Panc1 (cell line): ENCODE results near the gene IDI2. TPM values are rescaled to one million over a fixed set of nuclear protein-coding genes. Genes with fewer than 3 reads are reported as not detected.

Source experiments
- ATAC-seq: fragments of 200-7000 bp; cut with Tn5 transposase; 2 replicates; pipeline ENCODE4 v1.9.1; 2020; ENCODE audit warnings: mild to moderate bottlenecking, moderate library complexity
- BruUV-seq: library from RNA; stranded (reverse); fragments of 400-500 nt; replicated peaks from 2 replicates; lab custom pipeline; 2021; lab: Mats Ljungman, UMichigan
- CTCF ChIA-PET: fragments of 300-600 bp; sonication (Branson Sonifier 250); formaldehyde crosslinking; loops from one replicate; lab custom pipeline; 2022; ENCODE audit warnings: antibody characterized with exemption; lab: Charles Lee
- POLR2A ChIA-PET: fragments of 300-600 bp; sonication (Branson Sonifier 250); formaldehyde crosslinking; loops from one replicate; lab custom pipeline; 2022; ENCODE audit warnings: antibody characterized with exemption; lab: Charles Lee
- DNase-seq: peaks from one replicate; pipeline ENCODE4 v3.0.0-alpha.2; 2010; ENCODE audit warnings: low read depth, low spot score
- H3K27ac ChIP-seq: 2 replicates; pipeline ENCODE4 v1.5.1; 2011; ENCODE audit warnings: mild to moderate bottlenecking, low read length, inconsistent platforms
- H3K27me3 ChIP-seq: fragments of 200-500 bp; sonication (Bioruptor generic); 2 replicates; pipeline ENCODE4 v1.6.0; 2014; ENCODE audit warnings: low read length, inconsistent platforms; ENCODE audit not compliant: control insufficient read depth, insufficient read depth
- H3K36me3 ChIP-seq: fragments of 200-500 bp; sonication (Bioruptor generic); 2 replicates; pipeline ENCODE4 v1.5.1; 2014; ENCODE audit warnings: inconsistent platforms, mild to moderate bottlenecking, low read length, moderate library complexity; ENCODE audit not compliant: control insufficient read depth, insufficient read depth
- H3K4me1 ChIP-seq: 2 replicates; pipeline ENCODE4 v1.5.1; 2011; ENCODE audit warnings: inconsistent platforms, mild to moderate bottlenecking, low read length, moderate library complexity; ENCODE audit not compliant: control insufficient read depth, insufficient read depth
- H3K4me3 ChIP-seq, 2 experiments: 2 replicates each; pipeline ENCODE4 v1.5.1; 2011 to 2012; ENCODE audit warnings: low read depth in 2 of 2, low read length in 2 of 2, mild to moderate bottlenecking in 2 of 2, inconsistent platforms in 1 of 2, moderate library complexity in 1 of 2
- H3K9me3 ChIP-seq: fragments of 200-500 bp; sonication (Bioruptor generic); 2 replicates; pipeline ENCODE4 v1.5.1; 2014; ENCODE audit warnings: low read depth, mild to moderate bottlenecking, inconsistent platforms, low read length, moderate library complexity; ENCODE audit not compliant: control insufficient read depth, insufficient read depth
- CTCF ChIP-seq: fragments of 450-650 bp; IDR thresholded peaks from 2 replicates; pipeline ENCODE4 v1.5.1; 2017; ENCODE audit warnings: mild to moderate bottlenecking
- POLR2AphosphoS5 ChIP-seq: IDR thresholded peaks from 2 replicates; pipeline ENCODE4 v1.6.1; 2012; ENCODE audit warnings: mild to moderate bottlenecking, low read depth, low read length, moderate library complexity
- SIN3A ChIP-seq: IDR thresholded peaks from 2 replicates; pipeline ENCODE4 v1.6.1; 2012; ENCODE audit warnings: low read depth, mild to moderate bottlenecking, low read length, moderate library complexity, borderline replicate concordance; ENCODE audit not compliant: insufficient read depth
- TCF7L2 ChIP-seq: IDR thresholded peaks from 2 replicates; pipeline ENCODE4 v1.6.1; 2011; ENCODE audit warnings: mild to moderate bottlenecking, low read depth, low read length, inconsistent platforms
- in situ Hi-C: cut with HindIII; loops from 2 replicates; pipeline ENCODE4 v1.10.0; 2016; ENCODE audit warnings: low sequenced_read_pairs, low pct_unique_long_range_greater_than_20kb
- intact Hi-C: fragments of 100-400 bp; cut with micrococcal nuclease; formaldehyde crosslinking; loops from one replicate; pipeline ENCODE4 v1.10.0; 2022; ENCODE audit not compliant: unreplicated experiment
- total RNA-seq: library from RNA; stranded (reverse); gene quantifications from one replicate; pipeline ENCODE4 v1.2.1, GENCODE V29; 2021; ENCODE audit not compliant: unreplicated experiment
- TF ChIP-seq, protein P1 (sequence below), 2 experiments: IDR thresholded peaks; 2 replicates each; pipeline ENCODE4 v1.6.1; 2011 to 2012; ENCODE audit warnings: low read depth in 2 of 2, control low read depth in 1 of 2, low read length in 1 of 2, mild to moderate bottlenecking in 1 of 2, moderate library complexity in 1 of 2; ENCODE audit not compliant: insufficient read depth in 1 of 2

IDI2 gene
- total RNA-seq, 1 experiment from 2014 or later: not detected

DNA sequence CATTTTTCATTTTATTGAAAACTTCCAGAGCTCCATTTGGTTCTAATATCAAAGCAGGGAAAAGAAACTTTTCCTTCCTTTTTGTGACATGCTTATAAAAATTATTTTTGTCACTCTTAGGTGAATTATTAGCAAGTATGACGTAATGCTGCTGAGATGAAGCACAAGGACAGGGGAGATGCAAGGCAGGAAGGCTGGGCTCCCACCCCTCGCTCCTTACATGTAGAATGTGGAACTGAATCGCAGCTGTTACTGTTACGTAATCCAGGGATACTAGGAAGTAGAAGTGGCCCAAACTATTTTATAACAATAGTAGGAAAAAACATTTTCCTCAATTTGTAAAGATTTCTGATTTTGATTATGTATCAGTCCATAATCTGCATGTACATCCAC lies 54.5 kb downstream of the IDI2 start:
- intact Hi-C loops: no loop called here
- CTCF ChIA-PET: no interaction called here
- H3K9me3 ChIP-seq: no peaks in the 10 kb centered on the region
- BruUV-seq: no TSS peak
- no peaks in the 10 kb centered on the region for H3K27me3 ChIP-seq
- no peak for ATAC-seq
- TF ChIP-seq POLR2AphosphoS5: no peak
- no peak for TF ChIP-seq TCF7L2
- TF ChIP-seq, protein P1, sequence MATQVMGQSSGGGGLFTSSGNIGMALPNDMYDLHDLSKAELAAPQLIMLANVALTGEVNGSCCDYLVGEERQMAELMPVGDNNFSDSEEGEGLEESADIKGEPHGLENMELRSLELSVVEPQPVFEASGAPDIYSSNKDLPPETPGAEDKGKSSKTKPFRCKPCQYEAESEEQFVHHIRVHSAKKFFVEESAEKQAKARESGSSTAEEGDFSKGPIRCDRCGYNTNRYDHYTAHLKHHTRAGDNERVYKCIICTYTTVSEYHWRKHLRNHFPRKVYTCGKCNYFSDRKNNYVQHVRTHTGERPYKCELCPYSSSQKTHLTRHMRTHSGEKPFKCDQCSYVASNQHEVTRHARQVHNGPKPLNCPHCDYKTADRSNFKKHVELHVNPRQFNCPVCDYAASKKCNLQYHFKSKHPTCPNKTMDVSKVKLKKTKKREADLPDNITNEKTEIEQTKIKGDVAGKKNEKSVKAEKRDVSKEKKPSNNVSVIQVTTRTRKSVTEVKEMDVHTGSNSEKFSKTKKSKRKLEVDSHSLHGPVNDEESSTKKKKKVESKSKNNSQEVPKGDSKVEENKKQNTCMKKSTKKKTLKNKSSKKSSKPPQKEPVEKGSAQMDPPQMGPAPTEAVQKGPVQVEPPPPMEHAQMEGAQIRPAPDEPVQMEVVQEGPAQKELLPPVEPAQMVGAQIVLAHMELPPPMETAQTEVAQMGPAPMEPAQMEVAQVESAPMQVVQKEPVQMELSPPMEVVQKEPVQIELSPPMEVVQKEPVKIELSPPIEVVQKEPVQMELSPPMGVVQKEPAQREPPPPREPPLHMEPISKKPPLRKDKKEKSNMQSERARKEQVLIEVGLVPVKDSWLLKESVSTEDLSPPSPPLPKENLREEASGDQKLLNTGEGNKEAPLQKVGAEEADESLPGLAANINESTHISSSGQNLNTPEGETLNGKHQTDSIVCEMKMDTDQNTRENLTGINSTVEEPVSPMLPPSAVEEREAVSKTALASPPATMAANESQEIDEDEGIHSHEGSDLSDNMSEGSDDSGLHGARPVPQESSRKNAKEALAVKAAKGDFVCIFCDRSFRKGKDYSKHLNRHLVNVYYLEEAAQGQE (IDR thresholded peaks at IDR 0.05; ENCODE audit: insufficient read depth in 1 of 2, low read depth in 2 of 2, low read length in 1 of 2): no peak
- TF ChIP-seq SIN3A: no peak
- TF ChIP-seq CTCF: no peak
- H3K4me3 ChIP-seq: no peak overlapping the region
- H3K36me3 ChIP-seq: no peaks in the 10 kb centered on the region
- no peak for DNase-seq
- no peak overlapping the region for H3K27ac ChIP-seq
- POLR2A ChIA-PET: interaction anchor here (0.6 kb wide), 2 partner anchors 11 to 55 kb away, joined by 3 to 10 read pairs; no protein-coding TSS in a partner anchor
- H3K4me1 ChIP-seq: no peaks in the 10 kb centered on the region
- in situ Hi-C loops: no loop called here

GRCh38 chr10:970311-971149 lies 55.1 kb downstream of the IDI2 start:
- Histone ChIP-seq H3K4me3 (no peak overlapping the region), H3K27me3 (no peaks in the 10 kb centered on the region), H3K9me3 (no peaks in the 10 kb centered on the region), H3K36me3 (no peaks in the 10 kb centered on the region), H3K4me1 (no peaks in the 10 kb centered on the region), H3K27ac (no peak overlapping the region)
- CTCF ChIA-PET: no interaction called here
- ATAC-seq: no peak
- intact Hi-C loops (no loop called here), in situ Hi-C loops (no loop called here)
- TF ChIP-seq TCF7L2 (no peak), POLR2AphosphoS5 (no peak), SIN3A (no peak), CTCF (no peak)
- TF ChIP-seq, protein P1 (IDR thresholded peaks at IDR 0.05; ENCODE audit: insufficient read depth in 1 of 2, low read depth in 2 of 2, low read length in 1 of 2): no peak
- DNase-seq: no peak
- POLR2A ChIA-PET: interaction anchor here (0.6 kb wide), 2 partner anchors 11 to 55 kb away, joined by 3 to 10 read pairs; no protein-coding TSS in a partner anchor
- BruUV-seq: no TSS peak
